Keratinocyte (primary cell): ENCODE results near the gene ADIPOR2. TPM values are rescaled to one million over a fixed set of nuclear protein-coding genes. Genes with fewer than 3 reads are reported as not detected.

Experiments used
- DNase-seq: peaks from one replicate; pipeline ENCODE4 v3.0.0-alpha.2; 2011; ENCODE audit warnings: low read depth, missing footprints, low spot score
- FAIRE-seq: peaks from 2 replicates; lab custom pipeline; 2011; peaks lifted over from hg19 to GRCh38; lab: Jason Lieb, UNC
- H2AFZ ChIP-seq: 2 replicates; pipeline ENCODE4 v1.6.0; 2012; ENCODE audit warnings: low read length, control low read depth, inconsistent platforms; ENCODE audit not compliant: control insufficient read depth
- H3K27ac ChIP-seq: 2 replicates; pipeline ENCODE4 v1.5.1; 2011; ENCODE audit warnings: low read length; ENCODE audit not compliant: control insufficient read depth, insufficient read depth
- H3K27me3 ChIP-seq: 3 replicates; pipeline ENCODE4 v1.6.0; 2011; ENCODE audit warnings: low read length; ENCODE audit not compliant: control insufficient read depth, insufficient read depth; ENCODE audit errors: extremely low read depth
- H3K36me3 ChIP-seq, 2 experiments: 2 replicates in 1 of 2; 3 replicates in 1 of 2; pipeline ENCODE4 v1.5.1; 2011; ENCODE audit warnings: low read length in 2 of 2, mild to moderate bottlenecking in 1 of 2; ENCODE audit not compliant: control insufficient read depth in 2 of 2, insufficient read depth in 2 of 2; ENCODE audit errors: extremely low read depth in 1 of 2
- H3K4me1 ChIP-seq: 3 replicates; pipeline ENCODE4 v1.5.1; 2011; ENCODE audit warnings: low read length; ENCODE audit not compliant: control insufficient read depth, insufficient read depth; ENCODE audit errors: extremely low read depth
- H3K4me2 ChIP-seq: 3 replicates; pipeline ENCODE4 v1.6.0; 2011; ENCODE audit warnings: low read depth, low read length; ENCODE audit not compliant: control insufficient read depth, insufficient read depth; ENCODE audit errors: extremely low read depth
- H3K4me3 ChIP-seq, 3 experiments: fragments of 200-600 bp in 1 of 3; sonication (generic) in 1 of 3; 2 replicates in 2 of 3; 3 replicates in 1 of 3; pipeline ENCODE4 v1.5.1; 2011 to 2016; ENCODE audit warnings: low read length in 3 of 3, mild to moderate bottlenecking in 3 of 3, control low read depth in 2 of 3, inconsistent platforms in 1 of 3, low read depth in 1 of 3, mixed read lengths in 1 of 3, mixed run types in 1 of 3, moderate library complexity in 1 of 3; ENCODE audit not compliant: control insufficient read depth in 2 of 3, insufficient read depth in 2 of 3; ENCODE audit errors: extremely low read depth in 1 of 3
- H3K79me2 ChIP-seq: 2 replicates; pipeline ENCODE4 v1.6.0; 2012; ENCODE audit warnings: low read length; ENCODE audit not compliant: control insufficient read depth, insufficient read depth
- H3K9ac ChIP-seq: 3 replicates; pipeline ENCODE4 v1.6.0; 2011; ENCODE audit warnings: low read length; ENCODE audit not compliant: control insufficient read depth, insufficient read depth; ENCODE audit errors: extremely low read depth
- H3K9me1 ChIP-seq: 3 replicates; pipeline ENCODE4 v1.6.0; 2011; ENCODE audit warnings: low read length; ENCODE audit not compliant: control insufficient read depth, insufficient read depth; ENCODE audit errors: extremely low read depth
- H3K9me3 ChIP-seq: 2 replicates; pipeline ENCODE4 v1.5.1; 2012; ENCODE audit warnings: low read depth, low read length; ENCODE audit not compliant: control insufficient read depth
- H4K20me1 ChIP-seq: 3 replicates; pipeline ENCODE4 v1.6.0; 2011; ENCODE audit warnings: low read length; ENCODE audit not compliant: control insufficient read depth, insufficient read depth; ENCODE audit errors: extremely low read depth
- EZH2 ChIP-seq: IDR thresholded peaks from one replicate; pipeline ENCODE4 v1.6.1; 2012; ENCODE audit warnings: inconsistent platforms, mild to moderate bottlenecking, low read length, moderate library complexity
- dilution Hi-C: fragments of 300-500 bp; cut with MboI; formaldehyde crosslinking; loops from one replicate; pipeline ENCODE4 v1.7.0; 2020; ENCODE audit warnings: low sequenced_read_pairs; ENCODE audit not compliant: extremely low pct_ligation_motif_present
- polyA plus RNA-seq, 5 experiments: library from polyadenylated mRNA; depleted of rRNA in 3 of 5; stranded (reverse) in 3 of 5; stranded (forward) in 1 of 5; unstranded in 1 of 5; fragments of >200 nt; gene quantifications; 1 replicate in 1 of 5; 2 replicates in 3 of 5; 3 replicates in 1 of 5; pipeline versions ENCODE4 v1.2.1 to v1.2.3, GENCODE V29; 2011 to 2012; ENCODE audit warnings: missing spikeins in 2 of 5, low read depth in 1 of 5, low replicate concordance in 1 of 5
- TF ChIP-seq, protein P1 (sequence below), 3 experiments: IDR thresholded peaks in 1 of 3; conservative IDR thresholded peaks in 1 of 3; optimal IDR thresholded peaks in 1 of 3; 2 replicates in 2 of 3; 3 replicates in 1 of 3; pipeline versions ENCODE3 to v1.5.1; 2011; ENCODE audit warnings: low read length in 3 of 3, mild to moderate bottlenecking in 3 of 3, moderate library complexity in 2 of 3, control low read depth in 1 of 3, inconsistent platforms in 1 of 3; ENCODE audit not compliant: insufficient read depth in 2 of 3; ENCODE audit errors: extremely low read depth in 1 of 3

The ADIPOR2 gene
- polyA plus RNA-seq, 1 donor (not counting 4 experiments of a cell fraction or from before 2014, with no cell fraction given): 59.4 TPM

DNA sequence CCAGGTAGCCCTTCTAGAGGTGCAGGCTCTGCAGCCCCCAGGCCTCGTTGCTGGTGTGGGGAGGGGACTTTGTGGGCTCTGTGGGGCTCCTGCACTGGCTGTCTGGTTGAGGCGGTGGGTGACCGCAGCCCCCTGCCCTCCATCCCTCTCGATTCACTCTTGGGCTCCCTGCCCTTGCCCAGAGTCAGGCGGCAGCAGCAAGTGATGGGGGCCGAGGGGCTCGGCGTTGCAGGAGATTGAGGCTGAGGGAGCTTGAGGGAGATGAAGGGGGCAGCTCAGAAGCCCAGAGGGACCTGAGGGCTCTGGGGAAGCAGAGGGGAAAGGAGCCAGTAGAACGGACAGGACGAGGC, 120.0 kb downstream of the ADIPOR2 start:
- no peaks in the 10 kb centered on the region for H3K79me2 ChIP-seq
- H3K4me3 ChIP-seq: no peak overlapping the region
- no peak for FAIRE-seq
- TF ChIP-seq, protein P1, sequence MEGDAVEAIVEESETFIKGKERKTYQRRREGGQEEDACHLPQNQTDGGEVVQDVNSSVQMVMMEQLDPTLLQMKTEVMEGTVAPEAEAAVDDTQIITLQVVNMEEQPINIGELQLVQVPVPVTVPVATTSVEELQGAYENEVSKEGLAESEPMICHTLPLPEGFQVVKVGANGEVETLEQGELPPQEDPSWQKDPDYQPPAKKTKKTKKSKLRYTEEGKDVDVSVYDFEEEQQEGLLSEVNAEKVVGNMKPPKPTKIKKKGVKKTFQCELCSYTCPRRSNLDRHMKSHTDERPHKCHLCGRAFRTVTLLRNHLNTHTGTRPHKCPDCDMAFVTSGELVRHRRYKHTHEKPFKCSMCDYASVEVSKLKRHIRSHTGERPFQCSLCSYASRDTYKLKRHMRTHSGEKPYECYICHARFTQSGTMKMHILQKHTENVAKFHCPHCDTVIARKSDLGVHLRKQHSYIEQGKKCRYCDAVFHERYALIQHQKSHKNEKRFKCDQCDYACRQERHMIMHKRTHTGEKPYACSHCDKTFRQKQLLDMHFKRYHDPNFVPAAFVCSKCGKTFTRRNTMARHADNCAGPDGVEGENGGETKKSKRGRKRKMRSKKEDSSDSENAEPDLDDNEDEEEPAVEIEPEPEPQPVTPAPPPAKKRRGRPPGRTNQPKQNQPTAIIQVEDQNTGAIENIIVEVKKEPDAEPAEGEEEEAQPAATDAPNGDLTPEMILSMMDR (optimal IDR thresholded peaks at IDR 0.05 in 1 of 3, IDR thresholded peaks at IDR 0.05 in 1 of 3, conservative IDR thresholded peaks at IDR 0.05 in 1 of 3; ENCODE audit: extremely low read depth in 1 of 3, insufficient read depth in 2 of 3, low read length in 3 of 3): no peak
- no peak for TF ChIP-seq EZH2
- H3K4me1 ChIP-seq: no peaks in the 10 kb centered on the region
- H3K9ac ChIP-seq: no peak overlapping the region
- H2AFZ ChIP-seq: no peak overlapping the region
- H4K20me1 ChIP-seq: no peaks in the 10 kb centered on the region
- no peaks in the 10 kb centered on the region for H3K9me1 ChIP-seq
- H3K4me2 ChIP-seq: no peak overlapping the region
- DNase-seq: no peak
- no peak overlapping the region for H3K27ac ChIP-seq
- H3K27me3 ChIP-seq: peaks cover 17% of the 10 kb centered on the region
- H3K36me3 ChIP-seq: no peaks in the 10 kb centered on the region
- dilution Hi-C loops: no loop called here
- no peaks in the 10 kb centered on the region for H3K9me3 ChIP-seq

DNA sequence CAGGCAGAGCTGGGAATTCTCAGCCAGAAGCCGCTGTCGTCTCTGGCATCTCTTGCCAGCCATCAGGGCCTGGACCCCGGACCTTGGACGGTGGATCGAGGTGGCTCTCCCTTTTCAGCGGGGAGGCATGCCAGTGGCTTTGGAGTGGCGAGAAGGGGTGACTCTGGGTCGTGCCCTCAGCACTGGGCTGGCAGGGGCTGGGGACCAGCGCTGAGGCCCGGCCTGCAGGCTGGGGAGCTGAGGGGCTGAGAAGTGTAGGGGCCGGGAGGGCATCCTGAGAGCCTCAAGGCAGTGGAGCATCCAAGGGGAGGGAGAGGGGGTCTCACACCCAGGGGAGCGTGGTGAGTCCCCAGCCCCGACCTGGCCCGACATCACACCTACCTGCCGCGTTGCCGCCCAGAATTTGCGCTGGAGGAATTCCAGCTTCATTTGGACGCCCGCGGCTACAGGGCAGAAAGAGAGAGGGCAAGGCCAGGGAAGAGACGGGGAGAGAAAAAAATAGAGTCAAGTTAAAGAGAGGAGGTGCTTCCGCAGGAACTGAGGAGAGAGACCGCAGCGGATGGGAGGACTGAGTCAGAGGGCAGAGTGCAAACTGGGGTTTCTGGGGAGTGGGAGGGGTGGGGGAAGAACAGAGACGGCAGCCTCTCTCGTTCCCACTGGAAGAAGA, 120.5 kb downstream of the ADIPOR2 start:
- Histone ChIP-seq H3K27me3 (peaks cover 17% of the 10 kb centered on the region), H3K4me1 (no peaks in the 10 kb centered on the region), H3K9me1 (no peaks in the 10 kb centered on the region), H3K9ac (no peak overlapping the region), H2AFZ (no peak overlapping the region), H3K4me2 (no peak overlapping the region), H4K20me1 (no peaks in the 10 kb centered on the region), H3K27ac (no peak overlapping the region), H3K36me3 (no peaks in the 10 kb centered on the region), H3K4me3 (no peak overlapping the region), H3K79me2 (no peaks in the 10 kb centered on the region), H3K9me3 (no peaks in the 10 kb centered on the region)
- dilution Hi-C loops: no loop called here
- TF ChIP-seq, protein P1 (optimal IDR thresholded peaks at IDR 0.05 in 1 of 3, IDR thresholded peaks at IDR 0.05 in 1 of 3, conservative IDR thresholded peaks at IDR 0.05 in 1 of 3; ENCODE audit: extremely low read depth in 1 of 3, insufficient read depth in 2 of 3, low read length in 3 of 3): no peak
- TF ChIP-seq EZH2: no peak
- no peak for FAIRE-seq
- DNase-seq: no peak
